Measurements from ENCODE around the gene ELFN2.

The ELFN2 gene

GRCh38 chr22:37459206-37459605 lies 31.9 kb upstream of the ELFN2 start:
- Histone ChIP-seq H4K91ac (ENCODE audit: low read depth, low read length) (no peak overlapping the region), H3K4ac (ENCODE audit: low read depth, low read length) (no peak overlapping the region), H3K36me3 (ENCODE audit: control insufficient read depth in 1 of 2, insufficient read depth in 2 of 2, low read length in 2 of 2) (no peaks in the 10 kb centered on the region), H3K4me3 (ENCODE audit: low read depth, low read length) (no peak overlapping the region), H2BK12ac (ENCODE audit: low read length) (no peak overlapping the region), H2AFZ (ENCODE audit: insufficient read depth, low read length, poor library complexity) (no peak overlapping the region), H4K8ac (ENCODE audit: low read depth, low read length) (no peak overlapping the region), H3K18ac (ENCODE audit: low read length) (no peak overlapping the region), H3K4me1 (ENCODE audit: control insufficient read depth in 1 of 2, insufficient read depth in 2 of 2, low read length in 2 of 2) (no peaks in the 10 kb centered on the region), H3K9me3 (ENCODE audit: insufficient read depth, low read depth, low read length) (no peaks in the 10 kb centered on the region), H3K27ac (ENCODE audit: low read depth, low read length) (no peak overlapping the region), H3K27me3 (ENCODE audit: insufficient read depth, low read length) (no peaks in the 10 kb centered on the region), H2BK120ac (ENCODE audit: insufficient read depth, low read length, poor library complexity) (no peak overlapping the region), H3K4me2 (ENCODE audit: low read length) (no peak overlapping the region), H2AK5ac (ENCODE audit: low read length) (no peak overlapping the region), H3K79me2 (ENCODE audit: control insufficient read depth, insufficient read depth, low read length, poor library complexity) (no peaks in the 10 kb centered on the region), H3K14ac (ENCODE audit: low read length) (no peak overlapping the region), H4K12ac (ENCODE audit: low read depth, low read length) (no peak overlapping the region), H3K79me1 (ENCODE audit: low read length) (no peaks in the 10 kb centered on the region), H3K9ac (ENCODE audit: low read length) (no peak overlapping the region), H3K23ac (ENCODE audit: low read length) (no peak overlapping the region), H2BK5ac (ENCODE audit: low read depth, low read length, poor library complexity) (no peak overlapping the region)
- WGBS (ENCODE audit: extremely low coverage, insufficient coverage, insufficient read length) = no CpG with 5 or more reads among the region's 9 CpGs
- no peak for DNase-seq

GRCh38 chr22:37457093-37457893 lies 30.0 kb upstream of the ELFN2 start:
- Histone ChIP-seq H3K4ac (ENCODE audit: low read depth, low read length) (no peak overlapping the region), H3K9me3 (ENCODE audit: insufficient read depth, low read depth, low read length) (no peaks in the 10 kb centered on the region), H3K18ac (ENCODE audit: low read length) (no peak overlapping the region), H2AFZ (ENCODE audit: insufficient read depth, low read length, poor library complexity) (no peak overlapping the region), H3K4me1 (ENCODE audit: control insufficient read depth in 1 of 2, insufficient read depth in 2 of 2, low read length in 2 of 2) (no peaks in the 10 kb centered on the region), H3K27me3 (ENCODE audit: insufficient read depth, low read length) (no peaks in the 10 kb centered on the region), H4K91ac (ENCODE audit: low read depth, low read length) (no peak overlapping the region), H3K9ac (ENCODE audit: low read length) (no peak overlapping the region), H3K27ac (ENCODE audit: low read depth, low read length) (no peak overlapping the region), H2BK12ac (ENCODE audit: low read length) (no peak overlapping the region), H3K79me1 (ENCODE audit: low read length) (no peaks in the 10 kb centered on the region), H3K4me3 (ENCODE audit: low read depth, low read length) (no peak overlapping the region), H2BK120ac (ENCODE audit: insufficient read depth, low read length, poor library complexity) (no peak overlapping the region), H3K36me3 (ENCODE audit: control insufficient read depth in 1 of 2, insufficient read depth in 2 of 2, low read length in 2 of 2) (no peaks in the 10 kb centered on the region), H4K12ac (ENCODE audit: low read depth, low read length) (no peak overlapping the region), H2BK5ac (ENCODE audit: low read depth, low read length, poor library complexity) (no peak overlapping the region), H3K23ac (ENCODE audit: low read length) (no peak overlapping the region), H3K79me2 (ENCODE audit: control insufficient read depth, insufficient read depth, low read length, poor library complexity) (no peaks in the 10 kb centered on the region), H3K14ac (ENCODE audit: low read length) (no peak overlapping the region), H2AK5ac (ENCODE audit: low read length) (no peak overlapping the region), H4K8ac (ENCODE audit: low read depth, low read length) (no peak overlapping the region), H3K4me2 (ENCODE audit: low read length) (no peak overlapping the region)
- peak; percentile 48 to 79 for DNase-seq
- WGBS (ENCODE audit: extremely low coverage, insufficient coverage, insufficient read length) = no CpG with 5 or more reads among the region's 4 CpGs

- H2BK5ac ChIP-seq (ENCODE audit: low read depth, low read length, poor library complexity) = no peak overlapping the region
- no peak overlapping the region for H3K27ac ChIP-seq (ENCODE audit: low read depth, low read length)
- H3K79me1 ChIP-seq (ENCODE audit: low read length) = no peaks in the 10 kb centered on the region
- no peak overlapping the region for H2BK120ac ChIP-seq (ENCODE audit: insufficient read depth, low read length, poor library complexity)
- no peaks in the 10 kb centered on the region for H3K36me3 ChIP-seq (ENCODE audit: control insufficient read depth in 1 of 2, insufficient read depth in 2 of 2, low read length in 2 of 2)
- WGBS (ENCODE audit: extremely low coverage, insufficient coverage, insufficient read length) = no CpG with 5 or more reads among the region's 17 CpGs
- H2BK12ac ChIP-seq (ENCODE audit: low read length) = no peak overlapping the region
- H3K27me3 ChIP-seq (ENCODE audit: insufficient read depth, low read length) = no peaks in the 10 kb centered on the region
- no peak overlapping the region for H3K4ac ChIP-seq (ENCODE audit: low read depth, low read length)
- H3K14ac ChIP-seq (ENCODE audit: low read length) = no peak overlapping the region
- H3K4me2 ChIP-seq (ENCODE audit: low read length) = no peak overlapping the region
- no peak overlapping the region for H4K12ac ChIP-seq (ENCODE audit: low read depth, low read length)
- no peak overlapping the region for H3K18ac ChIP-seq (ENCODE audit: low read length)
- no peak overlapping the region for H3K23ac ChIP-seq (ENCODE audit: low read length)
- no peak overlapping the region for H3K4me3 ChIP-seq (ENCODE audit: low read depth, low read length)
- no peak overlapping the region for H2AK5ac ChIP-seq (ENCODE audit: low read length)
- H4K8ac ChIP-seq (ENCODE audit: low read depth, low read length) = no peak overlapping the region
- no peaks in the 10 kb centered on the region for H3K9me3 ChIP-seq (ENCODE audit: insufficient read depth, low read depth, low read length)
- no peak overlapping the region for H3K9ac ChIP-seq (ENCODE audit: low read length)
- H2AFZ ChIP-seq (ENCODE audit: insufficient read depth, low read length, poor library complexity) = no peak overlapping the region
- H3K79me2 ChIP-seq (ENCODE audit: control insufficient read depth, insufficient read depth, low read length, poor library complexity) = no peaks in the 10 kb centered on the region
- DNase-seq = no peak
- no peaks in the 10 kb centered on the region for H3K4me1 ChIP-seq (ENCODE audit: control insufficient read depth in 1 of 2, insufficient read depth in 2 of 2, low read length in 2 of 2)
- H4K91ac ChIP-seq (ENCODE audit: low read depth, low read length) = no peak overlapping the region
Measured at GRCh38 chr22:37456346-37456745, 29.1 kb upstream of the ELFN2 start.

DNA sequence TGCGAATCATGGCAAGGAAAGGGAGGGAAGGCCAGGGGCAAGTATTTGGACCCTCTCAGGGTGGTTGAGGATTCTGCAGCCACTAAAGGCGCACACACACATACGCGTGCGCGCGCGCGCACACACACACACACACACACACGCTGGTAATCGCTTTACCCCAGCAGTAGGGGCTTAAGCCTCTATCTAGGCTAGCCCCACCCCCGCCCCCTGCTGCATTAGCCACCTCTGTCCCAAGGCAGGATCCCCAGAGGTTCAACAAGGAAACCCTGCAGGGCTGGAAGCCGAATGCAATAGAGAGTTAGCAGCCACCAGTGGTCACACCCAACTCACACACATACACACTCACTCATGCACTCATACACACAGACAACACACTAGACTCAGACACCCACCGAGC lies 28.6 kb upstream of the ELFN2 start:
- no peaks in the 10 kb centered on the region for H3K27me3 ChIP-seq (ENCODE audit: insufficient read depth, low read length)

More for the DNA sequence above, 28.6 kb upstream of the ELFN2 start:
- Histone ChIP-seq H4K12ac (ENCODE audit: low read depth, low read length) (no peak overlapping the region), H3K18ac (ENCODE audit: low read length) (no peak overlapping the region), H4K8ac (ENCODE audit: low read depth, low read length) (no peak overlapping the region), H3K14ac (ENCODE audit: low read length) (no peak overlapping the region), H2BK12ac (ENCODE audit: low read length) (no peak overlapping the region), H3K23ac (ENCODE audit: low read length) (no peak overlapping the region), H3K4me1 (ENCODE audit: control insufficient read depth in 1 of 2, insufficient read depth in 2 of 2, low read length in 2 of 2) (no peaks in the 10 kb centered on the region), H3K79me2 (ENCODE audit: control insufficient read depth, insufficient read depth, low read length, poor library complexity) (no peaks in the 10 kb centered on the region), H3K9me3 (ENCODE audit: insufficient read depth, low read depth, low read length) (no peaks in the 10 kb centered on the region), H4K91ac (ENCODE audit: low read depth, low read length) (no peak overlapping the region), H3K4me3 (ENCODE audit: low read depth, low read length) (no peak overlapping the region), H2BK5ac (ENCODE audit: low read depth, low read length, poor library complexity) (no peak overlapping the region), H3K27ac (ENCODE audit: low read depth, low read length) (no peak overlapping the region), H2AFZ (ENCODE audit: insufficient read depth, low read length, poor library complexity) (no peak overlapping the region), H3K36me3 (ENCODE audit: control insufficient read depth in 1 of 2, insufficient read depth in 2 of 2, low read length in 2 of 2) (no peaks in the 10 kb centered on the region), H3K4ac (ENCODE audit: low read depth, low read length) (no peak overlapping the region), H2BK120ac (ENCODE audit: insufficient read depth, low read length, poor library complexity) (no peak overlapping the region), H2AK5ac (ENCODE audit: low read length) (no peak overlapping the region), H3K4me2 (ENCODE audit: low read length) (no peak overlapping the region), H3K9ac (ENCODE audit: low read length) (no peak overlapping the region), H3K79me1 (ENCODE audit: low read length) (no peaks in the 10 kb centered on the region)
- WGBS (ENCODE audit: extremely low coverage, insufficient coverage, insufficient read length) = no CpG with 5 or more reads among the region's 14 CpGs
- DNase-seq = no peak

Data from trophoblast cell (in vitro differentiated cells and primary cell).